GM10248 (cell line): Measurements from ENCODE around the gene CMC2.

Source experiments
- CTCF ChIA-PET: fragments of 300-600 bp; sonication (Branson Sonifier 250); formaldehyde crosslinking; extraction: SDS; loops from one replicate; lab custom pipeline; 2021; ENCODE audit warnings: antibody characterized with exemption; lab: Yijun Ruan, JAX
- POLR2A ChIA-PET: fragments of 350-650 bp; sonication (Branson Sonifier 250); formaldehyde crosslinking; extraction: SDS; loops from one replicate; lab custom pipeline; 2020; ENCODE audit warnings: antibody characterized with exemption; lab: Yijun Ruan, JAX
- DNase-seq: peaks from one replicate; pipeline ENCODE4 v3.0.0; 2012; ENCODE audit errors: extremely low spot score
- CTCF ChIP-seq: IDR thresholded peaks from 2 replicates; pipeline ENCODE4 v1.5.1; 2012; ENCODE audit warnings: mild to moderate bottlenecking, low read depth; ENCODE audit errors: extremely low read depth, missing control alignments, control extremely low read depth

CMC2 gene

GRCh38 chr16:80992676-80993293 lies 13.9 kb downstream of the CMC2 start:
- POLR2A ChIA-PET: no interaction called here
- CTCF ChIA-PET: interaction anchor here (1.4 to 2.9 kb wide), 3 partner anchors 12 to 43 kb away, joined by 4 to 27 read pairs (median 15); partner anchors contain the start of gene ATMIN

GRCh38 chr16:80991792-80992430 lies 14.8 kb downstream of the CMC2 start:
- ChIA-PET CTCF (interaction anchor here (1.3 to 2.7 kb wide), 2 partner anchors 13 to 18 kb away, joined by 6 to 15 read pairs; no protein-coding TSS in a partner anchor), POLR2A (no interaction called here)
- no peak for TF ChIP-seq CTCF
- no peak for DNase-seq

More at GRCh38 chr16:80992676-80993293, 13.9 kb downstream of the CMC2 start:
- DNase-seq: no peak
- TF ChIP-seq CTCF: no peak

DNA sequence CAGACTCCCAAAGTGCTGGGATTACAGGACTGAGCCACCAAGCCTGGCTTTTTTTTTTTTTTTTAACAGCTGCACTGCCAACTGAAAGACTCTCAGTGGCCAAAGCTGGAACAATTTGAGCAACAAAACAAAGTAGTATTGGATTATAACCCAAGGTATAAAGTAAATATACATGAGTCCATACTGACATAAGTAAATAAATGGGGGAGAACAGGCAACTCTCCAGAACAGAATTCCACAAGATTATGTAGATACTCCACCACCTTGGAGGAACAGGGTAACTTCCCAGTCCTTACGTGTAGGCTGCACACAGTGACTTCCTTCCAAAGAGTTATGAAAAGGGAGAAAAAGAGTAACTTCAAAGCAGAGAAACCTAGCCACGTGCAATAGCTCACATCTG lies 15.7 kb downstream of the CMC2 start:
- ChIA-PET POLR2A (no interaction called here), CTCF (interaction anchor here (0.8 to 3.6 kb wide), 5 partner anchors 12 to 67 kb away, joined by 3 to 12 read pairs (median 6); no protein-coding TSS in a partner anchor)
- no peak for DNase-seq
- TF ChIP-seq CTCF: no peak

- ChIA-PET CTCF (interaction anchor here (0.8 to 3.6 kb wide), 6 partner anchors 9 to 66 kb away, joined by 3 to 12 read pairs (median 5); no protein-coding TSS in a partner anchor), POLR2A (no interaction called here)
- no peak for DNase-seq
- no peak for TF ChIP-seq CTCF
Measured at GRCh38 chr16:80990577-80990976, 16.1 kb downstream of the CMC2 start.

GRCh38 chr16:80989801-80990200 lies 16.9 kb downstream of the CMC2 start:
- ChIA-PET POLR2A (interaction anchor here (0.8 to 1.0 kb wide), 2 partner anchors 10 to 21 kb away, joined by 3 read pairs; no protein-coding TSS in a partner anchor), CTCF (interaction anchor here (0.9 to 3.6 kb wide), 6 partner anchors 9 to 17 kb away, joined by 3 to 12 read pairs (median 6); no protein-coding TSS in a partner anchor)
- no peak for DNase-seq
- TF ChIP-seq CTCF: no peak

DNA sequence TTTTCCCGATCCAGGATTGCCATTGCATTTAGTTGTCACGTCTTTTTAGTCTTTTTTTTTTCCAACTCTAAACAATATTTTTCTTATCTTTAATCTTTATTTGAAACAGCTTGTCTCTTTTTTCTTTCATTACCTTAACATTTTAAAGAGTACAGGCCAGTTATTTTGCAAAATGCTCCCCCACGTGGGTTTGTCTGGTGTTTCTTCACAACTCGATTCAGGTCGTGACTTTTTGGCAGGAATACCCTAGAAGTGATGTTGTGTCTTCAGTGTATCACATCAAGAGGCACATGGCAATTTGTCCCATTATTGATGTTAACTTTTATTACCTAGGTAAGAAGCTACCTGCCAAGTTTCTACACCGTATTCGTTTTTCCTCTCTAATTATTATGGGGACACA lies 17.9 kb downstream of the CMC2 start:
- POLR2A ChIA-PET: interaction anchor here (1.0 kb wide), 1 partner anchor 9 kb away, joined by 3 read pairs; no protein-coding TSS in a partner anchor
- DNase-seq: no peak
- CTCF ChIA-PET: interaction anchor here (0.8 to 3.6 kb wide), 7 partner anchors 10 to 47 kb away, joined by 3 to 12 read pairs (median 4); partner anchors contain the start of gene ATMIN
- no peak for TF ChIP-seq CTCF
